Measurements from ENCODE around the gene ARHGAP19.

DNA sequence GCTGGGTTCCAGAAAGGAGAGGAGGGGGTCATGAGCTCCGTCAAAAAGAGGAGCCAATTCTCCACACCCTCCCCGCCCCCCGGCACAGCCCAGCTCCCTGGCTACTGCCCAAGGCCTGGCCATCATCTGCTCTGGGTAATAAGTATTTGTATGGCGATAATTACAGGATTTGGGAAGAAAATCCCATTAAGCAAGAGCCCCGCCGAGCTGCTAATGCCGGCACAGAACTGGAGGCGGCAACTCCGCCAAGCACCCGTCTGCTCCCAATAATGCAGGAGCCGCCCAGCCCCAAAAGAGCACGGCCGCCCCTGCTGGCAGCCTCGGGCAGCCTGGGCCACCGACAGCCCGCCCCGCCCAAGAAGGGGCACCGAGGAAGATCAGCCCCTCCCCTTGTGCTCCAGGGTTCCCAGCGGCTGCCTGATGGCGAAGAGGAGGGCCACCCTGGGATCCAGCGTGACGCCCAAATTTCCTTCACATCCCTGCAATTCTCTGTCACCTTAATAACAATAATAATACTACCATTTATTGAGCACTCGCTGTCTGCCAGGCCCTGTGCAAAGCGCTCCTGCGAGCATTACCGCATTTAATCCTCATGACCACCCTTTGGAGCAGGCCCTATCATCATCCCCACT lies 112.6 kb downstream of the ARHGAP19 start:
- TF ChIP-seq, protein P1, sequence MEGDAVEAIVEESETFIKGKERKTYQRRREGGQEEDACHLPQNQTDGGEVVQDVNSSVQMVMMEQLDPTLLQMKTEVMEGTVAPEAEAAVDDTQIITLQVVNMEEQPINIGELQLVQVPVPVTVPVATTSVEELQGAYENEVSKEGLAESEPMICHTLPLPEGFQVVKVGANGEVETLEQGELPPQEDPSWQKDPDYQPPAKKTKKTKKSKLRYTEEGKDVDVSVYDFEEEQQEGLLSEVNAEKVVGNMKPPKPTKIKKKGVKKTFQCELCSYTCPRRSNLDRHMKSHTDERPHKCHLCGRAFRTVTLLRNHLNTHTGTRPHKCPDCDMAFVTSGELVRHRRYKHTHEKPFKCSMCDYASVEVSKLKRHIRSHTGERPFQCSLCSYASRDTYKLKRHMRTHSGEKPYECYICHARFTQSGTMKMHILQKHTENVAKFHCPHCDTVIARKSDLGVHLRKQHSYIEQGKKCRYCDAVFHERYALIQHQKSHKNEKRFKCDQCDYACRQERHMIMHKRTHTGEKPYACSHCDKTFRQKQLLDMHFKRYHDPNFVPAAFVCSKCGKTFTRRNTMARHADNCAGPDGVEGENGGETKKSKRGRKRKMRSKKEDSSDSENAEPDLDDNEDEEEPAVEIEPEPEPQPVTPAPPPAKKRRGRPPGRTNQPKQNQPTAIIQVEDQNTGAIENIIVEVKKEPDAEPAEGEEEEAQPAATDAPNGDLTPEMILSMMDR (IDR thresholded peaks at IDR 0.05; ENCODE audit: insufficient read depth, low read length), result no peak
- TF ChIP-seq POLR2AphosphoS5 (IDR thresholded peaks at IDR 0.05; ENCODE audit: low read depth) (no peak), GABPA (IDR thresholded peaks at IDR 0.05; ENCODE audit: low read depth) (no peak)
- TF ChIP-seq, protein P2, sequence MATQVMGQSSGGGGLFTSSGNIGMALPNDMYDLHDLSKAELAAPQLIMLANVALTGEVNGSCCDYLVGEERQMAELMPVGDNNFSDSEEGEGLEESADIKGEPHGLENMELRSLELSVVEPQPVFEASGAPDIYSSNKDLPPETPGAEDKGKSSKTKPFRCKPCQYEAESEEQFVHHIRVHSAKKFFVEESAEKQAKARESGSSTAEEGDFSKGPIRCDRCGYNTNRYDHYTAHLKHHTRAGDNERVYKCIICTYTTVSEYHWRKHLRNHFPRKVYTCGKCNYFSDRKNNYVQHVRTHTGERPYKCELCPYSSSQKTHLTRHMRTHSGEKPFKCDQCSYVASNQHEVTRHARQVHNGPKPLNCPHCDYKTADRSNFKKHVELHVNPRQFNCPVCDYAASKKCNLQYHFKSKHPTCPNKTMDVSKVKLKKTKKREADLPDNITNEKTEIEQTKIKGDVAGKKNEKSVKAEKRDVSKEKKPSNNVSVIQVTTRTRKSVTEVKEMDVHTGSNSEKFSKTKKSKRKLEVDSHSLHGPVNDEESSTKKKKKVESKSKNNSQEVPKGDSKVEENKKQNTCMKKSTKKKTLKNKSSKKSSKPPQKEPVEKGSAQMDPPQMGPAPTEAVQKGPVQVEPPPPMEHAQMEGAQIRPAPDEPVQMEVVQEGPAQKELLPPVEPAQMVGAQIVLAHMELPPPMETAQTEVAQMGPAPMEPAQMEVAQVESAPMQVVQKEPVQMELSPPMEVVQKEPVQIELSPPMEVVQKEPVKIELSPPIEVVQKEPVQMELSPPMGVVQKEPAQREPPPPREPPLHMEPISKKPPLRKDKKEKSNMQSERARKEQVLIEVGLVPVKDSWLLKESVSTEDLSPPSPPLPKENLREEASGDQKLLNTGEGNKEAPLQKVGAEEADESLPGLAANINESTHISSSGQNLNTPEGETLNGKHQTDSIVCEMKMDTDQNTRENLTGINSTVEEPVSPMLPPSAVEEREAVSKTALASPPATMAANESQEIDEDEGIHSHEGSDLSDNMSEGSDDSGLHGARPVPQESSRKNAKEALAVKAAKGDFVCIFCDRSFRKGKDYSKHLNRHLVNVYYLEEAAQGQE (IDR thresholded peaks at IDR 0.05; ENCODE audit: insufficient replicate concordance, low read depth), result no peak
